H1 (cell line): ENCODE data around the gene LY86. TPM values are rescaled to one million over a fixed set of nuclear protein-coding genes. Genes with fewer than 3 reads are reported as not detected.

Source experiments
- CTCF ChIA-PET: fragments of 300-600 bp; sonication (Branson Sonifier 250); formaldehyde crosslinking; loops from one replicate; lab custom pipeline; 2021; ENCODE audit not compliant: partially characterized antibody; lab: Charles Lee
- POLR2A ChIA-PET: fragments of 300-600 bp; sonication (Branson Sonifier 250); formaldehyde crosslinking; loops from one replicate; lab custom pipeline; 2021; ENCODE audit warnings: inconsistent platforms; ENCODE audit not compliant: partially characterized antibody; lab: Charles Lee
- DNase-seq, 2 experiments: peaks; one replicate each; pipeline versions ENCODE4 v3.0.0 to v3.0.0-alpha.2; 2010 to 2022; ENCODE audit warnings: low spot score in 2 of 2, low read depth in 1 of 2, mixed read lengths in 1 of 2
- FAIRE-seq: peaks from 2 replicates; lab custom pipeline; 2011; peaks lifted over from hg19 to GRCh38; lab: Jason Lieb, UNC
- H2AFZ ChIP-seq: 2 replicates; pipeline ENCODE4 v1.8.1; 2012; ENCODE audit warnings: low read length, inconsistent platforms
- H2AK5ac ChIP-seq: 2 replicates; pipeline ENCODE4 v1.6.1; 2013; ENCODE audit warnings: low read depth, low read length
- H2BK120ac ChIP-seq: replicated peaks from 2 replicates; pipeline ENCODE3; 2013; ENCODE audit warnings: low read depth, low read length, inconsistent platforms
- H2BK12ac ChIP-seq: 2 replicates; pipeline ENCODE4 v1.6.1; 2013; ENCODE audit warnings: low read depth, low read length
- H2BK15ac ChIP-seq: 2 replicates; pipeline ENCODE4 v1.6.1; 2013; ENCODE audit warnings: low read length
- H2BK20ac ChIP-seq: 2 replicates; pipeline ENCODE4 v1.6.1; 2013; ENCODE audit warnings: low read length
- H2BK5ac ChIP-seq: 2 replicates; pipeline ENCODE4 v1.6.1; 2013; ENCODE audit warnings: low read depth, low read length
- H3K14ac ChIP-seq: 2 replicates; pipeline ENCODE4 v1.6.1; 2013; ENCODE audit warnings: inconsistent platforms; ENCODE audit not compliant: insufficient read length
- H3K18ac ChIP-seq: 2 replicates; pipeline ENCODE4 v1.6.1; 2013; ENCODE audit warnings: low read length; ENCODE audit errors: extremely low read depth
- H3K23ac ChIP-seq: 2 replicates; pipeline ENCODE4 v1.6.1; 2013; ENCODE audit warnings: inconsistent platforms; ENCODE audit not compliant: insufficient read length
- H3K23me2 ChIP-seq: 2 replicates; pipeline ENCODE4 v1.6.1; 2013; ENCODE audit warnings: low read depth, low read length
- H3K27ac ChIP-seq: 2 replicates; pipeline ENCODE4 v1.6.1; 2011; ENCODE audit warnings: low read depth, low read length, inconsistent platforms
- H3K27me3 ChIP-seq, 4 experiments: replicated peaks in 1 of 4; 1 replicate in 1 of 4; 2 replicates in 3 of 4; pipeline versions ENCODE4 v1.6.1 to v1.8.1; 2011 to 2013; ENCODE audit warnings: low read length in 3 of 4, mild to moderate bottlenecking in 3 of 4, inconsistent platforms in 2 of 4, mixed read lengths in 2 of 4, moderate library complexity in 1 of 4; ENCODE audit not compliant: control insufficient read depth in 3 of 4, insufficient read depth in 3 of 4; ENCODE audit errors: extremely low read depth in 1 of 4
- H3K36me3 ChIP-seq, 4 experiments: 2 replicates each; pipeline versions ENCODE4 v1.6.1 to v1.8.1; 2011 to 2013; ENCODE audit warnings: mild to moderate bottlenecking in 4 of 4, low read length in 3 of 4, moderate library complexity in 2 of 4, control low read depth in 1 of 4, inconsistent platforms in 1 of 4; ENCODE audit not compliant: insufficient read depth in 4 of 4, control insufficient read depth in 2 of 4
- H3K4ac ChIP-seq: replicated peaks from 2 replicates; pipeline ENCODE3; 2013; ENCODE audit warnings: low read length, low read depth, mixed read lengths, inconsistent platforms; ENCODE audit not compliant: insufficient read length
- H3K4me1 ChIP-seq, 4 experiments: replicated peaks in 1 of 4; 1 replicate in 1 of 4; 2 replicates in 3 of 4; pipeline versions ENCODE4 v1.6.1 to v1.8.1; 2011 to 2013; ENCODE audit warnings: low read length in 3 of 4, inconsistent platforms in 2 of 4, mixed read lengths in 1 of 4; ENCODE audit not compliant: insufficient read depth in 4 of 4, control insufficient read depth in 3 of 4
- H3K4me2 ChIP-seq, 2 experiments: 2 replicates each; pipeline versions ENCODE4 v1.6.1 to v1.8.1; 2011 to 2013; ENCODE audit warnings: low read depth in 2 of 2, low read length in 2 of 2, control low read depth in 1 of 2, inconsistent platforms in 1 of 2, mild to moderate bottlenecking in 1 of 2; ENCODE audit not compliant: insufficient read depth in 1 of 2
- H3K4me3 ChIP-seq, 4 experiments: fragments of 200-600, 300-600 bp in 1 of 4; sonication (generic), shearing (Covaris generic), sonication (Bioruptor Twin) in 1 of 4; 2 replicates each; pipeline versions ENCODE4 v1.5.1 to v1.8.1; 2011 to 2016; ENCODE audit warnings: low read length in 4 of 4, low read depth in 3 of 4, control low read depth in 2 of 4, inconsistent platforms in 2 of 4, mild to moderate bottlenecking in 2 of 4, mixed read lengths in 1 of 4, moderate library complexity in 1 of 4; ENCODE audit not compliant: insufficient read depth in 2 of 4; ENCODE audit errors: extremely low read depth in 1 of 4
- H3K56ac ChIP-seq: replicated peaks from 2 replicates; pipeline ENCODE3; 2013; ENCODE audit warnings: low read depth, mild to moderate bottlenecking, mixed read lengths, low read length, inconsistent platforms; ENCODE audit not compliant: insufficient read length
- H3K79me1 ChIP-seq: 2 replicates; pipeline ENCODE4 v1.6.1; 2013; ENCODE audit warnings: low read depth, low read length, control low read depth
- H3K79me2 ChIP-seq, 2 experiments: 2 replicates each; pipeline versions ENCODE4 v1.6.1 to v1.8.1; 2012 to 2013; ENCODE audit warnings: low read length in 2 of 2, mild to moderate bottlenecking in 2 of 2, inconsistent platforms in 1 of 2; ENCODE audit not compliant: insufficient read depth in 2 of 2, control insufficient read depth in 1 of 2
- H3K9ac ChIP-seq, 4 experiments: replicated peaks in 1 of 4; 1 replicate in 1 of 4; 2 replicates in 3 of 4; pipeline versions ENCODE4 v1.6.1 to v1.8.1; 2011 to 2013; ENCODE audit warnings: low read depth in 3 of 4, low read length in 3 of 4, control low read depth in 2 of 4, mild to moderate bottlenecking in 2 of 4, moderate library complexity in 2 of 4, inconsistent platforms in 1 of 4; ENCODE audit errors: extremely low read depth in 1 of 4
- H3K9me3 ChIP-seq, 2 experiments: 2 replicates each; pipeline versions ENCODE4 v1.6.1 to v1.8.1; 2012 to 2013; ENCODE audit warnings: mild to moderate bottlenecking in 2 of 2, moderate library complexity in 2 of 2, control low read depth in 1 of 2, inconsistent platforms in 1 of 2, low read depth in 1 of 2, low read length in 1 of 2, mixed read lengths in 1 of 2; ENCODE audit not compliant: insufficient read depth in 2 of 2
- H4K20me1 ChIP-seq, 2 experiments: replicated peaks in 1 of 2; 2 replicates each; pipeline versions ENCODE3 to v1.8.1; 2011 to 2013; ENCODE audit warnings: inconsistent platforms in 2 of 2, low read length in 2 of 2, mild to moderate bottlenecking in 1 of 2; ENCODE audit not compliant: insufficient read depth in 2 of 2, control insufficient read depth in 1 of 2
- H4K5ac ChIP-seq: 2 replicates; pipeline ENCODE4 v1.6.1; 2013; ENCODE audit warnings: low read length, low read depth, mixed read lengths, inconsistent platforms; ENCODE audit not compliant: insufficient read length
- H4K8ac ChIP-seq: 2 replicates; pipeline ENCODE4 v1.8.0; 2013; ENCODE audit warnings: mild to moderate bottlenecking, moderate library complexity, low read length, inconsistent platforms; ENCODE audit not compliant: insufficient read depth; ENCODE audit errors: extremely low read depth
- H4K91ac ChIP-seq: replicated peaks from 2 replicates; pipeline ENCODE3; 2013; ENCODE audit warnings: low read length, mixed read lengths, inconsistent platforms; ENCODE audit not compliant: insufficient read length
- ASH2L ChIP-seq: fragments of 200-600, 300-600 bp; sonication (generic); IDR thresholded peaks from one replicate; pipeline ENCODE4 v1.7.1; 2017; ENCODE audit warnings: low read length
- POU5F1 ChIP-seq: IDR thresholded peaks from 2 replicates; pipeline ENCODE4 v1.6.1; 2011; ENCODE audit warnings: low read depth, mild to moderate bottlenecking, low read length, moderate library complexity
- SP2 ChIP-seq: IDR thresholded peaks from 2 replicates; pipeline ENCODE4 v1.6.1; 2012; ENCODE audit warnings: mild to moderate bottlenecking, low read length, inconsistent platforms
- TEAD4 ChIP-seq: IDR thresholded peaks from 2 replicates; pipeline ENCODE4 v1.6.1; 2012; ENCODE audit warnings: low read depth, low read length, inconsistent platforms, mixed read lengths
- WGBS, 2 experiments: shearing (Covaris generic) in 1 of 2; methylation state at CpG; one replicate each; pipeline versions ENCODE4 v1.1.6 to v1.1.7; 2013 to 2015; ENCODE audit warnings: low lambda C conversion rate in 2 of 2, mixed read lengths in 2 of 2, inconsistent platforms in 1 of 2, low coverage in 1 of 2, missing lambda C conversion rate in 1 of 2; ENCODE audit not compliant: insufficient replicate concordance in 2 of 2, insufficient coverage in 1 of 2, insufficient read length in 1 of 2; ENCODE audit errors: extremely low coverage in 1 of 2, missing lambda C conversion rate in 1 of 2; 5-methylcytosine and 5-hydroxymethylcytosine counted together
- polyA plus RNA-seq, 7 experiments: library from polyadenylated mRNA; depleted of rRNA in 3 of 7; stranded (reverse) in 5 of 7; unstranded in 2 of 7; fragments of >200 nt in 5 of 7; fragments of 200-250 nt in 2 of 7; gene quantifications; 1 replicate in 5 of 7; 2 replicates in 1 of 7; 4 replicates in 1 of 7; pipeline versions ENCODE4 v1.2.1 to v1.2.3, GENCODE V29; 2011 to 2013; ENCODE audit warnings: missing spikeins in 2 of 7, mixed read lengths in 2 of 7
- total RNA-seq: library from RNA; stranded (reverse); fragmentation: NEBNext Ultra II Directional; extraction: Animal tissue kit (Norgen Biotek cat#: 25700); gene quantifications from 2 replicates; pipeline ENCODE4 v1.2.1, GENCODE V29; 2021

LY86 gene
- total and polyA plus RNA-seq, 2 of the 8 experiments (the other 6 are each of a cell fraction or from before 2014, with no cell fraction given) = not detected

- Histone ChIP-seq H3K23me2 (no peaks in the 10 kb centered on the region), H3K14ac (no peak overlapping the region), H3K4ac (no peak overlapping the region), H2BK15ac (no peak overlapping the region), H3K4me1 (peaks cover 19 to 28% (median 20%) of the 10 kb centered on the region in 4 experiments), H3K4me2 (no peak overlapping the region), H3K27ac (no peak overlapping the region), H2BK20ac (no peak overlapping the region), H2AFZ (no peak overlapping the region), H3K18ac (no peak overlapping the region), H4K5ac (no peak overlapping the region), H3K9me3 (no peaks in the 10 kb centered on the region), H3K56ac (no peak overlapping the region), H4K8ac (no peak overlapping the region), H2AK5ac (no peak overlapping the region), H2BK12ac (no peak overlapping the region), H3K23ac (no peak overlapping the region), H3K9ac (no peak overlapping the region), H4K91ac (no peak overlapping the region), H4K20me1 (no peaks in the 10 kb centered on the region), H2BK120ac (no peak overlapping the region), H2BK5ac (no peak overlapping the region), H3K27me3 (no peaks in the 10 kb centered on the region; a peak in 1 of 7 replicates), H3K79me1 (no peaks in the 10 kb centered on the region), H3K79me2 (no peaks in the 10 kb centered on the region), H3K4me3 (no peak overlapping the region)
- FAIRE-seq = no peak
- POLR2A ChIA-PET = no interaction called here
- DNase-seq = no peak
- 89% methylated on average over 3 of the region's 3 CpGs; no CpG with 5 or more reads in 1 of the 2 experiments for WGBS, 2 experiments
- CTCF ChIA-PET = interaction anchor here (1.2 to 1.7 kb wide), 2 partner anchors 62 to 361 kb away, joined by 3 to 4 read pairs; no protein-coding TSS in a partner anchor
- TF ChIP-seq TEAD4 = no peak
- TF ChIP-seq ASH2L = no peak
- no peak for TF ChIP-seq POU5F1
- TF ChIP-seq SP2 = no peak
- TF ChIP-seq, all 59 proteins: peak for 0
- H3K36me3 ChIP-seq = no peaks in the 10 kb centered on the region
Observed at GRCh38 chr6:6697620-6698019, 109.1 kb downstream of the LY86 start.
